Tibial nerve (tissue), 4 donors: ENCODE data around the gene YWHAG. TPM values are rescaled to one million over a fixed set of nuclear protein-coding genes. Genes with fewer than 3 reads are reported as not detected.

Source experiments
- DNase-seq, 2 donors: peaks; one replicate each; pipeline ENCODE4 v3.0.0-alpha.2; 2019; ENCODE audit warnings: low spot score in 2 of 2
- H3K27ac ChIP-seq, 4 donors: fragments of 200-600 bp; sonication (generic) in 3 of 4; one replicate each; pipeline ENCODE4 v1.5.1; 2017 to 2019; ENCODE audit warnings: mild to moderate bottlenecking in 1 of 4
- H3K27me3 ChIP-seq, 2 donors: fragments of 200-600 bp; sonication (generic) in 1 of 2; one replicate each; pipeline versions ENCODE4 v1.5.1 to v1.6.0; 2017 to 2019
- H3K36me3 ChIP-seq, 3 donors: fragments of 200-600 bp; sonication (generic); one replicate each; pipeline ENCODE4 v1.5.1; 2018 to 2019
- H3K4me1 ChIP-seq, 4 donors: fragments of 200-600 bp; sonication (generic) in 3 of 4; one replicate each; pipeline ENCODE4 v1.5.1; 2017 to 2019
- H3K4me3 ChIP-seq, 4 donors: fragments of 200-600 bp; sonication (generic) in 3 of 4; one replicate each; pipeline ENCODE4 v1.5.1; 2017 to 2019; ENCODE audit warnings: mild to moderate bottlenecking in 1 of 4, moderate library complexity in 1 of 4
- H3K9me3 ChIP-seq, 4 donors: fragments of 200-600 bp; sonication (generic) in 3 of 4; one replicate each; pipeline ENCODE4 v1.5.1; 2017 to 2019
- EP300 ChIP-seq, 2 donors: sonication (generic); formaldehyde crosslinking; IDR thresholded peaks; one replicate each; pipeline ENCODE4 v1.6.1; 2017; ENCODE audit warnings: antibody characterized with exemption in 2 of 2, mild to moderate bottlenecking in 1 of 2
- POLR2A ChIP-seq, 2 donors: fragments of 450-650 bp; IDR thresholded peaks; one replicate each; pipeline ENCODE4 v1.6.1; 2017; ENCODE audit warnings: antibody characterized with exemption in 2 of 2, mild to moderate bottlenecking in 2 of 2, moderate library complexity in 2 of 2
- WGBS, 2 donors: methylation state at CpG; one replicate each; pipeline ENCODE4 v1.1.5; 2018; 5-methylcytosine and 5-hydroxymethylcytosine counted together
- total RNA-seq, 4 donors: library from RNA; depleted of rRNA; stranded (reverse); fragments of >200 nt; gene quantifications; one replicate each; pipeline ENCODE4 v1.1.0, GENCODE V29; 2016
- TF ChIP-seq, protein P1 (sequence below), 5 experiments: fragments of 200-600 bp in 3 of 5; fragments of 450-650 bp in 2 of 5; sonication (generic) in 3 of 5; IDR thresholded peaks; one replicate each; pipeline ENCODE4 v1.5.1; 2016 to 2019; ENCODE audit warnings: antibody characterized with exemption in 5 of 5, mild to moderate bottlenecking in 3 of 5, moderate library complexity in 2 of 5

The YWHAG gene
- total RNA-seq, 4 donors from 2014 or later, result 54.9 to 96.6 (median 81.7) TPM

DNA sequence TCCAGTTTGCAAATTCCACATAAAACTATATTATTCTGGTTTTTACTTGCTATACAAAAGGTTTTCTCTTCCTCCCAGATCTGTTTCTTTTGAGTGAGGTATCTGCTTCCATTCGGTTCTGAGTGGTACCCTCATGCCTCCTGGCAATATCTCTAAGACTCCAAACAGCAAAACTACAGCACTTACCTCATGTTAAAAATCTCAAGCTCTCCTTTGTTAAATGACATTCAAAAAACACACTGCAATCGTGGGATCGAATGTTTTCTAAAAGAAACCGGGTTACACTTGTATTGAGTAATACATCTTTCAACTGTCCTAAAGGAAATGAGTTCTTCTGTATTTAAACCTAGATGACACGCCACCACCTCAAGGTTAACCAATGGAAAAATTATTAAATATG, 11.1 kb downstream of the YWHAG start:
- DNase-seq, result no peak
- WGBS, 2 donors, result 67 to 70% methylated on average over 5 of the region's 5 CpGs
- Histone ChIP-seq H3K4me3 (no peak overlapping the region), H3K27me3 (no peaks in the 10 kb centered on the region), H3K9me3 (no peaks in the 10 kb centered on the region), H3K4me1 (peaks cover 0 to 51% (median 3%) of the 10 kb centered on the region in 4 donors), H3K27ac (no peak overlapping the region), H3K36me3 (peaks cover 0 to 74% (median 0%) of the 10 kb centered on the region in 3 donors)
- TF ChIP-seq, protein P1, sequence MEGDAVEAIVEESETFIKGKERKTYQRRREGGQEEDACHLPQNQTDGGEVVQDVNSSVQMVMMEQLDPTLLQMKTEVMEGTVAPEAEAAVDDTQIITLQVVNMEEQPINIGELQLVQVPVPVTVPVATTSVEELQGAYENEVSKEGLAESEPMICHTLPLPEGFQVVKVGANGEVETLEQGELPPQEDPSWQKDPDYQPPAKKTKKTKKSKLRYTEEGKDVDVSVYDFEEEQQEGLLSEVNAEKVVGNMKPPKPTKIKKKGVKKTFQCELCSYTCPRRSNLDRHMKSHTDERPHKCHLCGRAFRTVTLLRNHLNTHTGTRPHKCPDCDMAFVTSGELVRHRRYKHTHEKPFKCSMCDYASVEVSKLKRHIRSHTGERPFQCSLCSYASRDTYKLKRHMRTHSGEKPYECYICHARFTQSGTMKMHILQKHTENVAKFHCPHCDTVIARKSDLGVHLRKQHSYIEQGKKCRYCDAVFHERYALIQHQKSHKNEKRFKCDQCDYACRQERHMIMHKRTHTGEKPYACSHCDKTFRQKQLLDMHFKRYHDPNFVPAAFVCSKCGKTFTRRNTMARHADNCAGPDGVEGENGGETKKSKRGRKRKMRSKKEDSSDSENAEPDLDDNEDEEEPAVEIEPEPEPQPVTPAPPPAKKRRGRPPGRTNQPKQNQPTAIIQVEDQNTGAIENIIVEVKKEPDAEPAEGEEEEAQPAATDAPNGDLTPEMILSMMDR (IDR thresholded peaks at IDR 0.05), result no peak
- TF ChIP-seq EP300 (IDR thresholded peaks at IDR 0.05), result no peak
- TF ChIP-seq POLR2A (IDR thresholded peaks at IDR 0.05), result no peak

DNA sequence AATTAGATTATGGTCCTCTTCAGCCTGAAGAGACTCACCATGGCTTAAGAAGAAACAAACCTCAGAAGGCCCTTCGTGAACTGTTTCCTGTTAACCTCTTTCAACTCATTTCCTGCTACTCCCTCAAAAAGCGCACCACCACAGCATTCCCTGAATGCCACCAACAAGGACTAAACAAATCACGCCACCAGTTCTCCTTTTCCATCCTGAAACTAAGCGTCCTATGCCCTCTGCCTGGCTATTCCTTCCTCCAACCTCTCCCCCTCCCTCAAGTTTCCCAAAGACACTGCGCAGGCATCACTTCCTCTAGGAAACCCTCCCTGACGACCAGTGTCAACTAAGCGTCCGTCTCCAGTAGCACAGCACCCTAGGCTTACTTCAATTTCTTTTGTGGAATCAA, 12.0 kb downstream of the YWHAG start:
- Histone ChIP-seq H3K36me3 (peaks cover 0 to 74% (median 0%) of the 10 kb centered on the region in 3 donors), H3K27ac (peak overlapping the region in 1 of 4 donors; percentile 21), H3K4me3 (no peak overlapping the region), H3K9me3 (no peaks in the 10 kb centered on the region), H3K27me3 (no peaks in the 10 kb centered on the region), H3K4me1 (peaks cover 0 to 50% (median 1%) of the 10 kb centered on the region in 4 donors)
- WGBS, 2 donors, result 74 to 81% methylated on average over 8 of the region's 8 CpGs
- TF ChIP-seq EP300 (IDR thresholded peaks at IDR 0.05), result peak in 1 of 2 donors; percentile 9
- no peak for TF ChIP-seq POLR2A (IDR thresholded peaks at IDR 0.05)
- no peak for DNase-seq

DNA sequence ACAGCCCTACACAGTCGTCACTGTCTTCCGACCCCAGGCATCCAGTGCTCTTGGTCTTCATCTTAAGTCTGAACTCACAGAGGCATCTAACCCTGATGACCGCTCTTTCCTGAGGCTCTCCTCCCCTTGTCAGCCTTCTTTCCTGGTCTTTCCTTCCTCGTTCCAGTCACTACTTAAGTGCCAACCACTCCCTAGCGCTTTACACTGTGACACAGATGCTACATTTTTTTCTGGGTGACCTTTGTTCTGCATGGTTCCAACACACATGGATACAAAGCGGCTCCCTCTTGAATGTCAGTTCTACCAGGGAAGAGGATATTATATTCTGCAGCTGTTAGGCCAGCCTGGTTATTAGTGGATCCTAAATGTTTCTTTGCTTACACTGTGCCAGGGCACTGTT, 12.7 kb downstream of the YWHAG start:
- no peak for TF ChIP-seq EP300 (IDR thresholded peaks at IDR 0.05)
- TF ChIP-seq POLR2A (IDR thresholded peaks at IDR 0.05), result no peak
- TF ChIP-seq, protein P1 (IDR thresholded peaks at IDR 0.05), result no peak
- peaks cover 0 to 74% (median 0%) of the 10 kb centered on the region in 3 donors for H3K36me3 ChIP-seq
- peak overlapping the region in 1 of 4 donors; percentile 21 for H3K27ac ChIP-seq
- H3K4me1 ChIP-seq, result peaks cover 0 to 51% (median 1%) of the 10 kb centered on the region in 4 donors
- no peaks in the 10 kb centered on the region for H3K27me3 ChIP-seq
- DNase-seq, result no peak
- H3K9me3 ChIP-seq, result no peaks in the 10 kb centered on the region
- no peak overlapping the region for H3K4me3 ChIP-seq
- 81 to 92% methylated on average over 6 of the region's 6 CpGs for WGBS, 2 donors

DNA sequence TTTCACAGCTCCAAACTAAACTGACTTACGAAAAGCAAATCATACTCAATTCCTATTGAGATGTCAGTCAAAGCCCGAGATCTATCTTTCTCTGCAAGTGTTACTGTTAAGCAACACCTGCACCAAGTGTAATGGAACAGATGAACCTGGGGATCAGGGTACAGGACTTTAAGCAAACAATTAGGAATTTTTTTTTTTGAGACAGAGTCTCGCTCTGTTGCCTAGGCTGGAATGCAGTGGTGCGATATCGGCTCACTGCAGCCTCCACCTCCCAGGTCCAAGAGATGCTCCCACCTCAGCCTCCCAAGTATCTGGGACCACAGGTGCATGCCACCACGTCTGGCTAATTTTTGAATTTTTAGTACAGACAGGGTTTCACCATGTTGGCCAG, 14.9 kb downstream of the YWHAG start:
- no peaks in the 10 kb centered on the region for H3K9me3 ChIP-seq
- H3K27me3 ChIP-seq, result no peaks in the 10 kb centered on the region
- peaks cover 0 to 54% (median 7%) of the 10 kb centered on the region in 4 donors for H3K4me1 ChIP-seq
- 97 to 98% methylated on average over 6 of the region's 6 CpGs for WGBS, 2 donors
- no peak overlapping the region for H3K27ac ChIP-seq
- no peak overlapping the region for H3K4me3 ChIP-seq
- TF ChIP-seq POLR2A (IDR thresholded peaks at IDR 0.05) (no peak), EP300 (IDR thresholded peaks at IDR 0.05) (no peak)
- TF ChIP-seq, protein P1 (IDR thresholded peaks at IDR 0.05), result no peak
- peaks cover 0 to 68% (median 0%) of the 10 kb centered on the region in 3 donors for H3K36me3 ChIP-seq
- no peak for DNase-seq

DNA sequence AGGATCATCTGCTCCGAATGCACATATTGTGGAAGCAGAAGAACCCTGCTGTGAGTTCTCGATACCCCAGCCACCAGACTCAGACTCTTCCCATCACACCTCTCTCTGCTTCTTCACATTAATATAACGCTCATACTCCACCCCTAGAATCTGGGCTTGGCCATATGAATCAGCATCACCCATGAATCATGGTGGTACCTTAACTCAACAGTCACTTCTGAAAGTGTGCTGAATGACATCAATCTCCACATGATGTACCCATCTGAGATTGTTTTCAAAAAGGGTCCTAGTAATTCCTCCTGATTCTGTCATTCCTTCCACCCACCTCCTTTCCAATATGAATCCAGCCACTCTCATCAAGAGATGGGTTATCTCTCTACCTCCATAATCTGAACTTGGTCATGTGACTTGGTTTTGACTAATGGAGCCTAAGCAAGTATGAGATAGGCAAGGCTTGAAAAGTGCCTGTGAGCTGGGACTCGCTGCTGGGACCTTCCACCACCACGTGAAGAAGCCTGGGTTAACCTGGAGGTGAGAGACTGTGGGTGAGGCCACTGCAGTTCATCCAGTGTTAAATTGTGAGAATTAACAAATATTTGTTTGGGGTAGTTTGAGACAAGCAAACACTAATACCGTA, 15.4 kb downstream of the YWHAG start:
- TF ChIP-seq POLR2A (IDR thresholded peaks at IDR 0.05), result no peak
- 93 to 96% methylated on average over 6 of the region's 6 CpGs for WGBS, 2 donors
- Histone ChIP-seq H3K27ac (no peak overlapping the region), H3K9me3 (no peaks in the 10 kb centered on the region), H3K36me3 (peaks cover 0 to 63% (median 0%) of the 10 kb centered on the region in 3 donors), H3K27me3 (no peaks in the 10 kb centered on the region), H3K4me1 (peaks cover 0 to 56% (median 7%) of the 10 kb centered on the region in 4 donors), H3K4me3 (no peak overlapping the region)
- DNase-seq, result no peak

DNA sequence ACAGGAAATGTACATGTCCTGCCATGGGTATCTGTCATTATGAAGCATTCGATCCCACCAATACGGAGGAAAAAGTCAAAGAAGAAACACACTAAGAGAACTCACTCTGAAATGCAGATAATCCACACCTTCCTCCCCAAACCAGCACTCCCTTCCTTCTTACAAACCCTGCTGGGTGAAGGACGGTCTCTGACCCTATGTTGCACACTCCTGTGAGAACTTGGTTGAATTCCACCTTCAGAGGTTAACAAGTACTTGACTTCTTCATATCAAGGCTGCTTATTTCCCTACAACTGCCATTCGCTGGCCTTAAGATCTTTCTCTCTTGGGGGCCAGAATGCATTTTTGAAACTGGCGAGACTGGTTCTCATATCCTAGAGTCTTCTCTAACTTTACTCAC, 16.6 kb downstream of the YWHAG start:
- DNase-seq, result no peak
- H3K4me3 ChIP-seq, result no peak overlapping the region
- no peaks in the 10 kb centered on the region for H3K9me3 ChIP-seq
- TF ChIP-seq EP300 (IDR thresholded peaks at IDR 0.05), result no peak
- TF ChIP-seq POLR2A (IDR thresholded peaks at IDR 0.05), result no peak
- TF ChIP-seq, protein P1 (IDR thresholded peaks at IDR 0.05), result no peak
- H3K27me3 ChIP-seq, result no peaks in the 10 kb centered on the region
- H3K36me3 ChIP-seq, result peaks cover 0 to 56% (median 0%) of the 10 kb centered on the region in 3 donors
- H3K27ac ChIP-seq, result no peak overlapping the region
- H3K4me1 ChIP-seq, result peaks cover 0 to 59% (median 5%) of the 10 kb centered on the region in 4 donors
- 85 to 90% methylated on average over 5 of the region's 5 CpGs for WGBS, 2 donors
